ENCODE data around the gene MAP1LC3A. TPM values are rescaled to one million over a fixed set of nuclear protein-coding genes. Genes with fewer than 3 reads are reported as not detected.
A peak's percentile ranks its signal among the peaks of the same experiment; 100 is the strongest.
"Not testable (repeated sequence)": the region's sequence is repeated elsewhere in the genome, so short reads cannot be mapped to it uniquely, and the experiment has no call there.

The MAP1LC3A gene
- under 1 TPM; 0.62 to 0.95 TPM for total RNA-seq

GRCh38 chr20:34558320-34559218, at the start of gene MAP1LC3A:
MAP1LC3A (plus strand) TSS chr20:34558718; CDS start chr20:34558869, 151 bp downstream.
- peak within 1 kb of the TSS; percentile 75 for H3K27ac Mint-ChIP-seq
- peaks cover 3% of the 10 kb centered on the region for H3K36me3 Mint-ChIP-seq
- peaks cover 4% of the 10 kb centered on the region for H3K4me1 Mint-ChIP-seq
- DNase-seq: peak; percentile 89
- peak within 1 kb of the TSS; percentile 79 for H3K4me3 Mint-ChIP-seq
- no peaks in the 10 kb centered on the region for H3K9me3 Mint-ChIP-seq
- no peaks in the 10 kb centered on the region for H3K27me3 Mint-ChIP-seq

- Mint-ChIP-seq H3K27ac (no peak overlapping the region), H3K27me3 (no peaks in the 10 kb centered on the region), H3K4me1 (peaks cover 9% of the 10 kb centered on the region), H3K36me3 (peaks cover 6% of the 10 kb centered on the region), H3K9me3 (no peaks in the 10 kb centered on the region), H3K4me3 (no peak overlapping the region)
- no peak for DNase-seq
Observed at GRCh38 chr20:34510575-34510974, 47.9 kb upstream of the MAP1LC3A start.

GRCh38 chr20:34511891-34512265, 46.6 kb upstream of the MAP1LC3A start:
- Mint-ChIP-seq H3K9me3 (no peaks in the 10 kb centered on the region), H3K4me3 (no peak overlapping the region), H3K4me1 (peaks cover 14% of the 10 kb centered on the region), H3K36me3 (peaks cover 6% of the 10 kb centered on the region), H3K27ac (no peak overlapping the region), H3K27me3 (no peaks in the 10 kb centered on the region)
- DNase-seq: no peak

- no peak for DNase-seq
- H3K27me3 Mint-ChIP-seq: no peaks in the 10 kb centered on the region
- H3K27ac Mint-ChIP-seq: no peak overlapping the region
- peaks cover 14% of the 10 kb centered on the region for H3K4me1 Mint-ChIP-seq
- no peak overlapping the region for H3K4me3 Mint-ChIP-seq
- H3K36me3 Mint-ChIP-seq: peaks cover 6% of the 10 kb centered on the region
- H3K9me3 Mint-ChIP-seq: no peaks in the 10 kb centered on the region
Observed at GRCh38 chr20:34512266-34512954, 46.1 kb upstream of the MAP1LC3A start.

GRCh38 chr20:34512955-34513419, 45.5 kb upstream of the MAP1LC3A start:
- no peak for DNase-seq
- peaks cover 17% of the 10 kb centered on the region for H3K4me1 Mint-ChIP-seq
- no peaks in the 10 kb centered on the region for H3K9me3 Mint-ChIP-seq
- no peak overlapping the region for H3K4me3 Mint-ChIP-seq
- no peak overlapping the region for H3K27ac Mint-ChIP-seq
- peaks cover 6% of the 10 kb centered on the region for H3K36me3 Mint-ChIP-seq
- no peaks in the 10 kb centered on the region for H3K27me3 Mint-ChIP-seq

GRCh38 chr20:34514034-34514433, 44.5 kb upstream of the MAP1LC3A start:
- not testable (repeated sequence) for H3K27ac Mint-ChIP-seq, H3K27me3 Mint-ChIP-seq, DNase-seq, H3K4me3 Mint-ChIP-seq, H3K9me3 Mint-ChIP-seq, H3K36me3 Mint-ChIP-seq
- peaks cover 28% of the 10 kb centered on the region for H3K4me1 Mint-ChIP-seq

GRCh38 chr20:34514897-34515483, 43.5 kb upstream of the MAP1LC3A start:
- Mint-ChIP-seq H3K27ac (peak overlapping the region; percentile 95), H3K4me3 (peak overlapping the region; percentile 99), H3K9me3 (no peaks in the 10 kb centered on the region), H3K4me1 (peaks cover 32% of the 10 kb centered on the region), H3K27me3 (no peaks in the 10 kb centered on the region), H3K36me3 (peaks cover 4% of the 10 kb centered on the region)
- DNase-seq: no peak

GRCh38 chr20:34515484-34516246, 42.9 kb upstream of the MAP1LC3A start:
- Mint-ChIP-seq H3K27ac (peak overlapping the region; percentile 95), H3K4me1 (peaks cover 34% of the 10 kb centered on the region), H3K36me3 (peaks cover 5% of the 10 kb centered on the region), H3K4me3 (peak overlapping the region; percentile 99), H3K9me3 (no peaks in the 10 kb centered on the region), H3K27me3 (no peaks in the 10 kb centered on the region)
- peak; percentile 74 for DNase-seq

GRCh38 chr20:34516247-34517113, 42.0 kb upstream of the MAP1LC3A start, which contains the start of gene DYNLRB1:
DYNLRB1 (plus strand) TSS chr20:34516422; CDS start chr20:34516459, 37 bp downstream.
- Mint-ChIP-seq H3K36me3 (peaks cover 5% of the 10 kb centered on the region), H3K4me3 (peak within 1 kb of the TSS; percentile 99)

GRCh38 chr20:34517114-34517505, 41.4 kb upstream of the MAP1LC3A start:
- H3K27ac Mint-ChIP-seq: peak overlapping the region; percentile 95
- no peaks in the 10 kb centered on the region for H3K27me3 Mint-ChIP-seq
- peaks cover 44% of the 10 kb centered on the region for H3K4me1 Mint-ChIP-seq
- peaks cover 8% of the 10 kb centered on the region for H3K36me3 Mint-ChIP-seq
- H3K9me3 Mint-ChIP-seq: no peaks in the 10 kb centered on the region
- DNase-seq: no peak
- H3K4me3 Mint-ChIP-seq: peak overlapping the region; percentile 99

More at GRCh38 chr20:34516247-34517113, 42.0 kb upstream of the MAP1LC3A start, which contains the start of gene DYNLRB1:
- peak within 1 kb of the TSS; percentile 95 for H3K27ac Mint-ChIP-seq
- peak; percentile 93 for DNase-seq
- H3K4me1 Mint-ChIP-seq: peaks cover 39% of the 10 kb centered on the region
- no peaks in the 10 kb centered on the region for H3K9me3 Mint-ChIP-seq
- no peaks in the 10 kb centered on the region for H3K27me3 Mint-ChIP-seq

GRCh38 chr20:34518863-34519262, 39.7 kb upstream of the MAP1LC3A start:
- not testable (repeated sequence) for H3K36me3 Mint-ChIP-seq, H3K27me3 Mint-ChIP-seq, DNase-seq, H3K9me3 Mint-ChIP-seq, H3K27ac Mint-ChIP-seq, H3K4me3 Mint-ChIP-seq
- H3K4me1 Mint-ChIP-seq: peaks cover 53% of the 10 kb centered on the region

GRCh38 chr20:34519841-34520240, 38.7 kb upstream of the MAP1LC3A start:
- H3K9me3 Mint-ChIP-seq, H3K4me3 Mint-ChIP-seq, H3K27me3 Mint-ChIP-seq, DNase-seq, H3K36me3 Mint-ChIP-seq, H3K27ac Mint-ChIP-seq: not testable (repeated sequence)
- peaks cover 50% of the 10 kb centered on the region for H3K4me1 Mint-ChIP-seq

- Mint-ChIP-seq H3K27me3 (no peaks in the 10 kb centered on the region), H3K36me3 (peaks cover 21% of the 10 kb centered on the region), H3K9me3 (no peaks in the 10 kb centered on the region), H3K4me1 (peaks cover 36% of the 10 kb centered on the region), H3K4me3 (no peak overlapping the region), H3K27ac (no peak overlapping the region)
- peak; percentile 46 for DNase-seq
Observed at GRCh38 chr20:34522969-34523871, 35.3 kb upstream of the MAP1LC3A start.
